ENCODE measurements around the gene SPATS2L. TPM values are rescaled to one million over a fixed set of nuclear protein-coding genes. Genes with fewer than 3 reads are reported as not detected.

Gene SPATS2L
- total and polyA plus RNA-seq, 2 of the 13 experiments (the other 11 are each of a cell fraction or from before 2014, with no cell fraction given): 154 to 212 TPM

DNA sequence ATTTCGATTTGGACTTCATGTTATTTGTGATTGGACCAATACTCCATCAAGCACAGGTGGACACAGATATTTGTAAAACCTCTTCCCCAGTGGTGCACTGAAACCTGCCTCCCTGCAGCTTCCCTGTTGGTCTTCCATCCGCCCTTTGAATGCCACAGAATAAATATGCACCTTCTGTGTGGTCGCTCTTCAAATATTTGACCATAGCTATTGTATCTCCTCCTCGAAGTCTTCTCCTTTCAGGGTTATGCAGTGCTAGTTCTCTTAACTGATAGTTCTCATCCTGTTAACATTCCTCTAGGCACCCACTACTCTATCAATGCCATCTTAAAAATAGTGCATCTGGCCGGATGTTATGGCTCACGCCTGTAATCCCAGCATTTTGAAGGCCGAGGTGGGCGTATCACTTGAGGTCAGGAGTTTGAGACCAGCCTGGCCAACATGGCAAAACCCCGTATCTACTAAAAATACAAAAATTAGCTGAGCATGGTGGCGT lies 12.5 kb downstream of the SPATS2L start (continued):
- TF ChIP-seq SAP130 (CRISPR knock-in tag; IDR thresholded peaks at IDR 0.05; ENCODE audit: low read depth) (peak; percentile 92), ELF1 (CRISPR knock-in tag; IDR thresholded peaks at IDR 0.05) (peak; percentile 55; the same call in 1 of the 2 replicates), ZFP90 (CRISPR knock-in tag; IDR thresholded peaks at IDR 0.05; ENCODE audit: borderline replicate concordance) (0 out of 2 replicates have a peak, but pooled peaks have one; percentile 57), ZBTB20 (CRISPR knock-in tag; IDR thresholded peaks at IDR 0.05; ENCODE audit: borderline replicate concordance, low read depth) (peak; percentile 93), RARG (CRISPR knock-in tag; IDR thresholded peaks at IDR 0.05; ENCODE audit: low read depth) (peak; percentile 77; the same call in 1 of the 2 replicates), SNAI1 (CRISPR knock-in tag; IDR thresholded peaks at IDR 0.05; ENCODE audit: borderline replicate concordance) (peak; percentile 92; the same call in 1 of the 2 replicates), XRCC5 (optimal IDR thresholded peaks at IDR 0.05; ENCODE audit: low read length) (no peak), ZNF432 (CRISPR knock-in tag; IDR thresholded peaks at IDR 0.05; ENCODE audit: borderline replicate concordance) (no peak), MTF1 (CRISPR knock-in tag; IDR thresholded peaks at IDR 0.05) (no peak), MYC (CRISPR knock-in tag; IDR thresholded peaks at IDR 0.05; ENCODE audit: borderline replicate concordance) (peak; percentile 52; the same call in 1 of the 2 replicates)
- TF ChIP-seq, protein P1, sequence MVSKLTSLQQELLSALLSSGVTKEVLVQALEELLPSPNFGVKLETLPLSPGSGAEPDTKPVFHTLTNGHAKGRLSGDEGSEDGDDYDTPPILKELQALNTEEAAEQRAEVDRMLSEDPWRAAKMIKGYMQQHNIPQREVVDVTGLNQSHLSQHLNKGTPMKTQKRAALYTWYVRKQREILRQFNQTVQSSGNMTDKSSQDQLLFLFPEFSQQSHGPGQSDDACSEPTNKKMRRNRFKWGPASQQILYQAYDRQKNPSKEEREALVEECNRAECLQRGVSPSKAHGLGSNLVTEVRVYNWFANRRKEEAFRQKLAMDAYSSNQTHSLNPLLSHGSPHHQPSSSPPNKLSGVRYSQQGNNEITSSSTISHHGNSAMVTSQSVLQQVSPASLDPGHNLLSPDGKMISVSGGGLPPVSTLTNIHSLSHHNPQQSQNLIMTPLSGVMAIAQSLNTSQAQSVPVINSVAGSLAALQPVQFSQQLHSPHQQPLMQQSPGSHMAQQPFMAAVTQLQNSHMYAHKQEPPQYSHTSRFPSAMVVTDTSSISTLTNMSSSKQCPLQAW (CRISPR knock-in tag; IDR thresholded peaks at IDR 0.05): peak; percentile 95
- TF ChIP-seq, protein P2, sequence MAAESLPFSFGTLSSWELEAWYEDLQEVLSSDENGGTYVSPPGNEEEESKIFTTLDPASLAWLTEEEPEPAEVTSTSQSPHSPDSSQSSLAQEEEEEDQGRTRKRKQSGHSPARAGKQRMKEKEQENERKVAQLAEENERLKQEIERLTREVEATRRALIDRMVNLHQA (CRISPR knock-in tag; IDR thresholded peaks at IDR 0.05): no peak
- TF ChIP-seq, protein P3, sequence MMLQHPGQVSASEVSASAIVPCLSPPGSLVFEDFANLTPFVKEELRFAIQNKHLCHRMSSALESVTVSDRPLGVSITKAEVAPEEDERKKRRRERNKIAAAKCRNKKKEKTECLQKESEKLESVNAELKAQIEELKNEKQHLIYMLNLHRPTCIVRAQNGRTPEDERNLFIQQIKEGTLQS (CRISPR knock-in tag; IDR thresholded peaks at IDR 0.05): peak; percentile 60; the same call in 1 of the 2 replicates
- TF ChIP-seq, protein P4, sequence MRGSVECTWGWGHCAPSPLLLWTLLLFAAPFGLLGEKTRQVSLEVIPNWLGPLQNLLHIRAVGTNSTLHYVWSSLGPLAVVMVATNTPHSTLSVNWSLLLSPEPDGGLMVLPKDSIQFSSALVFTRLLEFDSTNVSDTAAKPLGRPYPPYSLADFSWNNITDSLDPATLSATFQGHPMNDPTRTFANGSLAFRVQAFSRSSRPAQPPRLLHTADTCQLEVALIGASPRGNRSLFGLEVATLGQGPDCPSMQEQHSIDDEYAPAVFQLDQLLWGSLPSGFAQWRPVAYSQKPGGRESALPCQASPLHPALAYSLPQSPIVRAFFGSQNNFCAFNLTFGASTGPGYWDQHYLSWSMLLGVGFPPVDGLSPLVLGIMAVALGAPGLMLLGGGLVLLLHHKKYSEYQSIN (CRISPR knock-in tag; IDR thresholded peaks at IDR 0.05; ENCODE audit: borderline replicate concordance): no peak
- TF ChIP-seq, protein P5, sequence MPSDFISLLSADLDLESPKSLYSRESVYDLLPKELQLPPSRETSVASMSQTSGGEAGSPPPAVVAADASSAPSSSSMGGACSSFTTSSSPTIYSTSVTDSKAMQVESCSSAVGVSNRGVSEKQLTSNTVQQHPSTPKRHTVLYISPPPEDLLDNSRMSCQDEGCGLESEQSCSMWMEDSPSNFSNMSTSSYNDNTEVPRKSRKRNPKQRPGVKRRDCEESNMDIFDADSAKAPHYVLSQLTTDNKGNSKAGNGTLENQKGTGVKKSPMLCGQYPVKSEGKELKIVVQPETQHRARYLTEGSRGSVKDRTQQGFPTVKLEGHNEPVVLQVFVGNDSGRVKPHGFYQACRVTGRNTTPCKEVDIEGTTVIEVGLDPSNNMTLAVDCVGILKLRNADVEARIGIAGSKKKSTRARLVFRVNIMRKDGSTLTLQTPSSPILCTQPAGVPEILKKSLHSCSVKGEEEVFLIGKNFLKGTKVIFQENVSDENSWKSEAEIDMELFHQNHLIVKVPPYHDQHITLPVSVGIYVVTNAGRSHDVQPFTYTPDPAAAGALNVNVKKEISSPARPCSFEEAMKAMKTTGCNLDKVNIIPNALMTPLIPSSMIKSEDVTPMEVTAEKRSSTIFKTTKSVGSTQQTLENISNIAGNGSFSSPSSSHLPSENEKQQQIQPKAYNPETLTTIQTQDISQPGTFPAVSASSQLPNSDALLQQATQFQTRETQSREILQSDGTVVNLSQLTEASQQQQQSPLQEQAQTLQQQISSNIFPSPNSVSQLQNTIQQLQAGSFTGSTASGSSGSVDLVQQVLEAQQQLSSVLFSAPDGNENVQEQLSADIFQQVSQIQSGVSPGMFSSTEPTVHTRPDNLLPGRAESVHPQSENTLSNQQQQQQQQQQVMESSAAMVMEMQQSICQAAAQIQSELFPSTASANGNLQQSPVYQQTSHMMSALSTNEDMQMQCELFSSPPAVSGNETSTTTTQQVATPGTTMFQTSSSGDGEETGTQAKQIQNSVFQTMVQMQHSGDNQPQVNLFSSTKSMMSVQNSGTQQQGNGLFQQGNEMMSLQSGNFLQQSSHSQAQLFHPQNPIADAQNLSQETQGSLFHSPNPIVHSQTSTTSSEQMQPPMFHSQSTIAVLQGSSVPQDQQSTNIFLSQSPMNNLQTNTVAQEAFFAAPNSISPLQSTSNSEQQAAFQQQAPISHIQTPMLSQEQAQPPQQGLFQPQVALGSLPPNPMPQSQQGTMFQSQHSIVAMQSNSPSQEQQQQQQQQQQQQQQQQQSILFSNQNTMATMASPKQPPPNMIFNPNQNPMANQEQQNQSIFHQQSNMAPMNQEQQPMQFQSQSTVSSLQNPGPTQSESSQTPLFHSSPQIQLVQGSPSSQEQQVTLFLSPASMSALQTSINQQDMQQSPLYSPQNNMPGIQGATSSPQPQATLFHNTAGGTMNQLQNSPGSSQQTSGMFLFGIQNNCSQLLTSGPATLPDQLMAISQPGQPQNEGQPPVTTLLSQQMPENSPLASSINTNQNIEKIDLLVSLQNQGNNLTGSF (CRISPR knock-in tag; IDR thresholded peaks at IDR 0.05): no peak
